ENCODE data around the gene SERTAD2. TPM values are rescaled to one million over a fixed set of nuclear protein-coding genes. Genes with fewer than 3 reads are reported as not detected.

The SERTAD2 gene
- total RNA-seq, 1 donor from 2014 or later = 27.3 TPM

- peaks cover 13% of the 10 kb centered on the region for H3K36me3 Mint-ChIP-seq (ENCODE audit: low read depth)
- H3K4me1 Mint-ChIP-seq (ENCODE audit: low read depth) = peaks cover 81% of the 10 kb centered on the region
- no peak for DNase-seq (ENCODE audit: low spot score)
- no peaks in the 10 kb centered on the region for H3K9me3 Mint-ChIP-seq
- H3K27ac Mint-ChIP-seq = no peak overlapping the region
- no peak overlapping the region for H3K4me3 Mint-ChIP-seq
- no peaks in the 10 kb centered on the region for H3K27me3 Mint-ChIP-seq (ENCODE audit: insufficient read depth)
- intact Hi-C loops (cut with micrococcal nuclease) = no loop called here
These were observed 13.3 kb downstream of the SERTAD2 start for GRCh38 chr2:64640153-64641044.

DNA sequence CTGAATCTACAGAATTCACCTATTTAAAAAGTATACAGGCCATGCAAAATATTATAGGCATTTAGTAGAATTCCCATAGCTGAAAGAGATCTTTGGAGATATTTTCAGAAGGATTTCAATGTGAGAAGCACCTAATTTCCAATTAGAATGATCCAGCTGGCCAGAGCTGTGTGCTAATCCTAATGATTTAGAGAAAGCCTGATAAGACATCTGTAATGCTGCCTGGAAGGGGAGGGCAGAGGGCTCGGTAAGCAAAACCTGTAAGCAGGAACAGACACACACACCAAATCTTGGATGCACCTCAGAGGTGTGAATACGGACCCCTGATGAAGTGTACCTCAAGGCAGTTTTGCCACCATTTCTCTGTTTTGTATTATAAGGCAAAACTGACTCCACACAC, 14.0 kb downstream of the SERTAD2 start:
- no peaks in the 10 kb centered on the region for H3K9me3 Mint-ChIP-seq
- H3K36me3 Mint-ChIP-seq (ENCODE audit: low read depth) = peaks cover 13% of the 10 kb centered on the region
- H3K27ac Mint-ChIP-seq = no peak overlapping the region
- intact Hi-C loops (cut with micrococcal nuclease) = no loop called here
- no peak for DNase-seq (ENCODE audit: low spot score)
- H3K4me3 Mint-ChIP-seq = no peak overlapping the region
- H3K4me1 Mint-ChIP-seq (ENCODE audit: low read depth) = peaks cover 74% of the 10 kb centered on the region
- no peaks in the 10 kb centered on the region for H3K27me3 Mint-ChIP-seq (ENCODE audit: insufficient read depth)

DNA sequence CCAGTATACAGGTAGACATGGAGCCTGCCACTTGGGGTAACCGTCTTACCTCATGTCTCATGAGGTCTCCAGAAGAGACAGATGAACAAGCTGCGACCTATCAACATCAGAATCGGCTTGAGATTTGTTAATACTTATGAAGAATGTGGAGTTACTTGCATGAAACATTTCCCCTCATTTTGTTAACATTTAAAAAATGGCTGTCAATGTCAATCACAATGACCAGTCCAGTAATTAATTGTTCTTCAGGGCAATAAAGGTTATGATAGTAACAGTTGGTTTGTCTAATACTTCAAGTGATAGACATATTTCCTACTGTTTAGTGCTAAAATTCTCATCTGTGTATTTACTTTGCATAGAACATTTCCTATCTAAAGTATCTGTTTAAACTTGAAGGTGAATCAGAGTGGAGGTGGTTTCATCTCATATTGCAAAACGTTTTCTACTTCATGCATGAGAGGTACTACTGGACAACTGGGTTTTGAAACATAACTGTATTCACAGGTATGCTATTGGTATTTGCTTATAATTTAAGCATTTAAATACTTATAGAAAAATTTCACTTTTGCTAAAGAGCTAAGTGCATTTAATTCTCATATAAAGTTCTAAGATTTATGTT, 15.1 kb downstream of the SERTAD2 start:
- H3K4me1 Mint-ChIP-seq (ENCODE audit: low read depth) = peaks cover 64% of the 10 kb centered on the region

DNA sequence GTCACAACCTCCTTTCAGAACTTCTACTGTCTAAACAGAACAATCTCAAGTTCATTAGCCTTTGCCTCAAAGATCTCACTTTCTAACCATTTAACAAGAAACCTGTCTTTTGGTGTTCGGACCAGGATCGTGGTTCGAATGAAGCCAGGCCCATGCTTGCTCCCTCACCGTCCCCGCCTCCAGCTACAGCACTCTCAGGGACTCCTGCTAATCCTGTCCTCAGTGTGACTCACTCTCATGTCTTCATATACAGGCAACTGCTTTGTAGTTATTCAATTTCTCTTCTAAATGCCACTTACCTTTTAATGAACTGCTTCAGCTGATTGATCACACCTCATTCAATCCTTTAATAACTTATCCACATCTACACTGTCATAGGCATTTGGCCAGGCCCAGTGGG, 15.8 kb downstream of the SERTAD2 start:
- Mint-ChIP-seq H3K4me3 (peak overlapping the region; percentile 32), H3K27me3 (ENCODE audit: insufficient read depth) (no peaks in the 10 kb centered on the region), H3K9me3 (no peaks in the 10 kb centered on the region), H3K36me3 (ENCODE audit: low read depth) (peaks cover 26% of the 10 kb centered on the region), H3K4me1 (ENCODE audit: low read depth) (peaks cover 58% of the 10 kb centered on the region), H3K27ac (peak overlapping the region; percentile 85)
- intact Hi-C loops (cut with micrococcal nuclease) = no loop called here
- no peak for DNase-seq (ENCODE audit: low spot score)

More for the DNA sequence above, 15.1 kb downstream of the SERTAD2 start:
- Mint-ChIP-seq H3K9me3 (no peaks in the 10 kb centered on the region), H3K36me3 (ENCODE audit: low read depth) (peaks cover 20% of the 10 kb centered on the region), H3K4me3 (peak overlapping the region; percentile 7), H3K27ac (peak overlapping the region; percentile 85), H3K27me3 (ENCODE audit: insufficient read depth) (no peaks in the 10 kb centered on the region)
- intact Hi-C loops (cut with micrococcal nuclease) = no loop called here
- no peak for DNase-seq (ENCODE audit: low spot score)

- Mint-ChIP-seq H3K4me1 (ENCODE audit: low read depth) (peaks cover 54% of the 10 kb centered on the region), H3K27ac (peak overlapping the region; percentile 85), H3K4me3 (peak overlapping the region; percentile 23), H3K27me3 (ENCODE audit: insufficient read depth) (no peaks in the 10 kb centered on the region), H3K9me3 (no peaks in the 10 kb centered on the region), H3K36me3 (ENCODE audit: low read depth) (peaks cover 28% of the 10 kb centered on the region)
- no peak for DNase-seq (ENCODE audit: low spot score)
- intact Hi-C loops (cut with micrococcal nuclease) = no loop called here
These were observed 16.6 kb downstream of the SERTAD2 start for GRCh38 chr2:64637000-64637635.

- peaks cover 49% of the 10 kb centered on the region for H3K4me1 Mint-ChIP-seq (ENCODE audit: low read depth)
- no peaks in the 10 kb centered on the region for H3K27me3 Mint-ChIP-seq (ENCODE audit: insufficient read depth)
- H3K36me3 Mint-ChIP-seq (ENCODE audit: low read depth) = peaks cover 28% of the 10 kb centered on the region
- peak overlapping the region; percentile 23 for H3K4me3 Mint-ChIP-seq
- no peaks in the 10 kb centered on the region for H3K9me3 Mint-ChIP-seq
- peak overlapping the region; percentile 85 for H3K27ac Mint-ChIP-seq
- DNase-seq (ENCODE audit: low spot score) = no peak
- intact Hi-C loops (cut with micrococcal nuclease) = no loop called here
These were observed 17.5 kb downstream of the SERTAD2 start for GRCh38 chr2:64635976-64636911.

DNA sequence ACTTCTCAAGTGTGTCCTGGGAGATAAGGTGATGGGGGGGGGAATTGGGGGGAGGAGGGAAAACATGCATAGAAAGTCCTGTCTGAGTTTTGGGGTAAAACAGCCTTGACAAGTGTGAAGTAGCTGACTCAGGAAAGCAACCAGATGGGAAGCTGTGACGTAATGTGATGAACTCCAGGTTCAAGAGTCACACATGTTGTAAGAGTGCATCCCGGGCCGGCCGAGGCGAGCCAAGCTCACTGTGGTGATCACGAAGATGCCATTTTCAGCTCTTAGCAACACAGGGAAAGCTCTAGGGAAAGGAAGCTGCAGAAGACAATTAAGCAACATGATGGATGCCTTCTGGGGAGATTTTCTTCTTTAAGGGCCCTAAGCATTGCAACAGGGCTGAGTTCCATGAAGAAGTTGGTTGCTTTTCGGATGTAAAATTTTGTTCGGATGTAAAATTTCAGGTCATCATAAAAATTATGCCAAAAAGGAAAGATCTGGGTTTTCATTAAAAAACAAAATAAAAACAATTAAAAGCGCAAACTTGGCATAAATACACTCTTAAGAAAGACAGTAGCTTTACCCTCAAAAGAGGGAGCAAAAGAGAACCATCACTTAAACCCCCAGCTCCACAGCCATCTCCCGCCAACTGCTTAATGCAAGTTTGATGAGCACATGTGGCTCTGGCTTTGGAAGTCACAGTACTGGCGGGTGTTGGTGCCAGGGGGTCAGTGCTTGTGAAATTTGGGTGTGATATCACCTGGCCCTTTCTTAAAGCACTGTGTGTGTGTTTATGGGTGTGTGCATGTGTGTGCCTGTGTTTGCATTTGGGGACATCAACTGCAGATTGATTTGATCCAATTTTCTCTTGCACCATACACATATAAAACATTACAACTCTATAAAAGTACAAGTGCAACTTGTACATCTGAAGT, 19.1 kb downstream of the SERTAD2 start:
- no peak for DNase-seq (ENCODE audit: low spot score)
- Mint-ChIP-seq H3K4me1 (ENCODE audit: low read depth) (peaks cover 33% of the 10 kb centered on the region), H3K27me3 (ENCODE audit: insufficient read depth) (no peaks in the 10 kb centered on the region), H3K36me3 (ENCODE audit: low read depth) (peaks cover 37% of the 10 kb centered on the region), H3K27ac (no peak overlapping the region), H3K9me3 (no peaks in the 10 kb centered on the region), H3K4me3 (no peak overlapping the region)
- intact Hi-C loops (cut with micrococcal nuclease) = no loop called here

- peaks cover 18% of the 10 kb centered on the region for H3K4me1 Mint-ChIP-seq (ENCODE audit: low read depth)
- no peak overlapping the region for H3K27ac Mint-ChIP-seq
- no peaks in the 10 kb centered on the region for H3K27me3 Mint-ChIP-seq (ENCODE audit: insufficient read depth)
- intact Hi-C loops (cut with micrococcal nuclease) = no loop called here
- H3K36me3 Mint-ChIP-seq (ENCODE audit: low read depth) = peaks cover 34% of the 10 kb centered on the region
- H3K4me3 Mint-ChIP-seq = no peak overlapping the region
- DNase-seq (ENCODE audit: low spot score) = no peak
- no peaks in the 10 kb centered on the region for H3K9me3 Mint-ChIP-seq
These were observed 20.6 kb downstream of the SERTAD2 start for GRCh38 chr2:64632835-64633819.

GRCh38 chr2:64631771-64632170, 21.9 kb downstream of the SERTAD2 start:
- intact Hi-C loops (cut with micrococcal nuclease) = no loop called here
- Mint-ChIP-seq H3K4me3 (no peak overlapping the region), H3K36me3 (ENCODE audit: low read depth) (peaks cover 29% of the 10 kb centered on the region), H3K27me3 (ENCODE audit: insufficient read depth) (no peaks in the 10 kb centered on the region), H3K27ac (no peak overlapping the region), H3K4me1 (ENCODE audit: low read depth) (peaks cover 5% of the 10 kb centered on the region), H3K9me3 (no peaks in the 10 kb centered on the region)
- no peak for DNase-seq (ENCODE audit: low spot score)

DNA sequence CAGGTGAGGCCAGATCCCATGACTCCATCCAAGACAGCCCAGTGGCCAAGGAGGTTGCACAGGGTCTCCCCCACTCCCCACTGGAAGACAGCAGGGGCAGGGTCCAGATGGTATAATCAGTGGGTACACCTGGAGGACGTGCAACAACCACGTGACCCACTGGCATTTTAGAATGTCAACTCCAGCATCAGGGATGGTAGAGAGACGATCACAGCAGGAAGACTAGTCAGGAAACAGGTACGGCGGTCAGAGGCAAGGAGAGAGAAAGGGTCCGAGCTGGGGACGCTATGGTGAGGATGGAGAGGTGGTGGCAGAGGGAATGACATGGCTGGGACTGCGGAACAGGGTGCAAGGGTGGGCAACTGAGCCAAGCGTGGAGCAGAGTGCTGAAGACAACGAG, 23.0 kb downstream of the SERTAD2 start:
- intact Hi-C loops (cut with micrococcal nuclease) = no loop called here
- Mint-ChIP-seq H3K36me3 (ENCODE audit: low read depth) (peaks cover 27% of the 10 kb centered on the region), H3K27ac (no peak overlapping the region), H3K27me3 (ENCODE audit: insufficient read depth) (no peaks in the 10 kb centered on the region), H3K4me3 (peak overlapping the region; percentile 15), H3K9me3 (no peaks in the 10 kb centered on the region), H3K4me1 (ENCODE audit: low read depth) (peaks cover 6% of the 10 kb centered on the region)
- DNase-seq (ENCODE audit: low spot score) = no peak

GRCh38 chr2:64629875-64630274, 23.8 kb downstream of the SERTAD2 start:
- no peak for DNase-seq (ENCODE audit: low spot score)
- H3K9me3 Mint-ChIP-seq = no peaks in the 10 kb centered on the region
- no peak overlapping the region for H3K4me3 Mint-ChIP-seq
- peaks cover 7% of the 10 kb centered on the region for H3K4me1 Mint-ChIP-seq (ENCODE audit: low read depth)
- H3K27me3 Mint-ChIP-seq (ENCODE audit: insufficient read depth) = no peaks in the 10 kb centered on the region
- H3K36me3 Mint-ChIP-seq (ENCODE audit: low read depth) = peaks cover 24% of the 10 kb centered on the region
- no peak overlapping the region for H3K27ac Mint-ChIP-seq
- intact Hi-C loops (cut with micrococcal nuclease) = no loop called here
